IMR-90 (cell line): ENCODE measurements around the gene OBP2A. TPM values are rescaled to one million over a fixed set of nuclear protein-coding genes. Genes with fewer than 3 reads are reported as not detected.
A peak's percentile ranks its signal among the peaks of the same experiment; 100 is the strongest.

Experiments
- ATAC-seq: fragments of 200-7000 bp; cut with Tn5 transposase; 2 replicates; pipeline ENCODE4 v1.9.1; 2020; ENCODE audit warnings: low read depth, mild to moderate bottlenecking, moderate library complexity
- BruUV-seq: library from RNA; stranded (reverse); fragments of 400-500 nt; replicated peaks from 2 replicates; lab custom pipeline; 2021; lab: Mats Ljungman, UMichigan
- CTCF ChIA-PET: fragments of 300-600 bp; formaldehyde crosslinking; extraction: SDS; loops from one replicate; lab custom pipeline; 2021; ENCODE audit warnings: antibody characterized with exemption; lab: Yijun Ruan, JAX
- POLR2A ChIA-PET: fragments of 300-600 bp; sonication (Branson Sonifier 250); formaldehyde crosslinking; loops from one replicate; lab custom pipeline; 2022; ENCODE audit warnings: antibody characterized with exemption; ENCODE audit not compliant: unreplicated experiment; lab: Charles Lee
- DNase-seq: peaks from one replicate; pipeline ENCODE4 v3.0.0; 2013
- H2AFZ ChIP-seq: replicated peaks from 2 replicates; pipeline ENCODE3; 2013; ENCODE audit warnings: low read length, mild to moderate bottlenecking; ENCODE audit not compliant: poor library complexity
- H2AK5ac ChIP-seq: 2 replicates; pipeline ENCODE4 v1.6.1; 2013; ENCODE audit warnings: low read depth, low read length, inconsistent platforms
- H2AK9ac ChIP-seq: replicated peaks from 2 replicates; pipeline ENCODE3; 2013; ENCODE audit warnings: mild to moderate bottlenecking, low read depth, low read length, moderate library complexity; ENCODE audit not compliant: poor library complexity
- H2BK120ac ChIP-seq: 2 replicates; pipeline ENCODE4 v1.6.1; 2013; ENCODE audit warnings: low read depth, low read length, inconsistent platforms
- H2BK15ac ChIP-seq: 3 replicates; pipeline ENCODE4 v1.6.1; 2013; ENCODE audit warnings: low read depth, low read length, inconsistent platforms
- H2BK20ac ChIP-seq: 2 replicates; pipeline ENCODE4 v1.6.1; 2013; ENCODE audit warnings: low read depth, mild to moderate bottlenecking, inconsistent platforms, low read length, moderate library complexity
- H2BK5ac ChIP-seq: 2 replicates; pipeline ENCODE4 v1.6.1; 2013; ENCODE audit warnings: mild to moderate bottlenecking, low read depth, low read length, inconsistent platforms; ENCODE audit not compliant: poor library complexity, severe bottlenecking
- H3K14ac ChIP-seq: replicated peaks from 2 replicates; pipeline ENCODE4 v1.6.1; 2013; ENCODE audit warnings: low read depth, low read length, inconsistent platforms
- H3K18ac ChIP-seq: 2 replicates; pipeline ENCODE4 v1.6.1; 2013; ENCODE audit warnings: low read depth, low read length, control low read depth
- H3K23ac ChIP-seq: 2 replicates; pipeline ENCODE4 v1.6.1; 2013; ENCODE audit warnings: low read depth, low read length, inconsistent platforms
- H3K27ac ChIP-seq: 2 replicates; pipeline ENCODE4 v1.5.1; 2013; ENCODE audit warnings: mild to moderate bottlenecking, control low read depth, low read length; ENCODE audit not compliant: insufficient read depth
- H3K27me3 ChIP-seq: 2 replicates; pipeline ENCODE4 v1.6.1; 2013; ENCODE audit warnings: low read length; ENCODE audit not compliant: control insufficient read depth, insufficient read depth
- H3K36me3 ChIP-seq: 2 replicates; pipeline ENCODE4 v1.6.1; 2013; ENCODE audit warnings: low read length, mixed read lengths; ENCODE audit not compliant: control insufficient read depth, insufficient read depth
- H3K4ac ChIP-seq: 2 replicates; pipeline ENCODE4 v1.6.1; 2013; ENCODE audit warnings: low read depth, low read length, inconsistent platforms
- H3K4me1 ChIP-seq: 2 replicates; pipeline ENCODE4 v1.6.1; 2013; ENCODE audit warnings: low read length, mixed read lengths; ENCODE audit not compliant: control insufficient read depth, insufficient read depth
- H3K4me2 ChIP-seq: 2 replicates; pipeline ENCODE4 v1.6.1; 2013; ENCODE audit warnings: low read depth, mild to moderate bottlenecking, control low read depth, low read length, moderate library complexity
- H3K4me3 ChIP-seq: 2 replicates; pipeline ENCODE4 v1.5.1; 2013; ENCODE audit warnings: low read depth, mild to moderate bottlenecking, control low read depth, low read length, moderate library complexity; ENCODE audit not compliant: insufficient read depth
- H3K56ac ChIP-seq: 2 replicates; pipeline ENCODE4 v1.6.1; 2013; ENCODE audit warnings: low read length, inconsistent platforms; ENCODE audit not compliant: insufficient read depth; ENCODE audit errors: extremely low read depth
- H3K79me1 ChIP-seq, 2 experiments: 2 replicates each; pipeline ENCODE4 v1.6.1; 2013; ENCODE audit warnings: low read length in 2 of 2, inconsistent platforms in 1 of 2, low read depth in 1 of 2
- H3K9ac ChIP-seq: 2 replicates; pipeline ENCODE4 v1.6.1; 2013; ENCODE audit warnings: low read depth, low read length, control low read depth
- H3K9me1 ChIP-seq: 2 replicates; pipeline ENCODE4 v1.6.1; 2013; ENCODE audit warnings: low read length, inconsistent platforms; ENCODE audit not compliant: insufficient read depth
- H3K9me3 ChIP-seq: 2 replicates; pipeline ENCODE4 v1.6.1; 2013; ENCODE audit warnings: low read length; ENCODE audit not compliant: control insufficient read depth, insufficient read depth
- H4K20me1 ChIP-seq: 2 replicates; pipeline ENCODE4 v1.6.1; 2013; ENCODE audit warnings: low read length, inconsistent platforms; ENCODE audit not compliant: insufficient read depth
- H4K5ac ChIP-seq: 2 replicates; pipeline ENCODE4 v1.6.1; 2013; ENCODE audit warnings: mild to moderate bottlenecking, low read depth, low read length, control low read depth
- H4K8ac ChIP-seq, 2 experiments: 2 replicates each; pipeline ENCODE4 v1.6.1; 2013; ENCODE audit warnings: low read depth in 2 of 2, low read length in 2 of 2, control low read depth in 1 of 2, inconsistent platforms in 1 of 2
- H4K91ac ChIP-seq: 2 replicates; pipeline ENCODE4 v1.6.1; 2013; ENCODE audit warnings: low read depth, low read length, inconsistent platforms; ENCODE audit not compliant: insufficient read depth
- CEBPB ChIP-seq: IDR thresholded peaks from 2 replicates; pipeline ENCODE4 v1.6.1; 2012; ENCODE audit warnings: low read depth, low read length, improper control_type of control experiment
- RFX5 ChIP-seq: IDR thresholded peaks from 2 replicates; pipeline ENCODE4 v1.8.0; 2012; ENCODE audit warnings: low read depth, mild to moderate bottlenecking, low read length, moderate library complexity
- WGBS, 2 experiments: methylation state at CpG; one replicate each; pipeline versions ENCODE4 v1.1.5 to v1.1.7; 2013; ENCODE audit warnings: missing lambda C conversion rate in 2 of 2; ENCODE audit not compliant: insufficient read length in 1 of 2; ENCODE audit errors: extremely low coverage in 2 of 2; 5-methylcytosine and 5-hydroxymethylcytosine counted together
- dilution Hi-C: fragments of 300-500 bp; cut with HindIII; formaldehyde crosslinking; loops from one replicate; pipeline ENCODE4 v1.14.3; 2018; ENCODE audit warnings: low sequenced_read_pairs; ENCODE audit not compliant: unreplicated experiment
- in situ Hi-C: fragments of 300-500 bp; cut with MboI; formaldehyde crosslinking; loops from 3 replicates; pipeline ENCODE4 v1.14.3; 2019; ENCODE audit warnings: low sequenced_read_pairs, inconsistent platforms, mixed read lengths
- intact Hi-C: fragments of 100-400 bp; cut with micrococcal nuclease; formaldehyde crosslinking; loops from 2 replicates; pipeline ENCODE4 v1.10.0; 2022
- polyA plus RNA-seq, 3 experiments: library from polyadenylated mRNA; depleted of rRNA; stranded (reverse); fragments of >200 nt; gene quantifications; 2 replicates each; pipeline ENCODE4 v1.2.3, GENCODE V29; 2012; ENCODE audit warnings: low replicate concordance in 1 of 3
- total RNA-seq: library from RNA; depleted of rRNA; stranded (reverse); fragments of >200 nt; gene quantifications from 2 replicates; pipeline ENCODE4 v1.2.3, GENCODE V29; 2012

Gene OBP2A
- total and polyA plus RNA-seq, 2 of the 4 experiments (the other 2 are of a cell fraction): not detected

DNA sequence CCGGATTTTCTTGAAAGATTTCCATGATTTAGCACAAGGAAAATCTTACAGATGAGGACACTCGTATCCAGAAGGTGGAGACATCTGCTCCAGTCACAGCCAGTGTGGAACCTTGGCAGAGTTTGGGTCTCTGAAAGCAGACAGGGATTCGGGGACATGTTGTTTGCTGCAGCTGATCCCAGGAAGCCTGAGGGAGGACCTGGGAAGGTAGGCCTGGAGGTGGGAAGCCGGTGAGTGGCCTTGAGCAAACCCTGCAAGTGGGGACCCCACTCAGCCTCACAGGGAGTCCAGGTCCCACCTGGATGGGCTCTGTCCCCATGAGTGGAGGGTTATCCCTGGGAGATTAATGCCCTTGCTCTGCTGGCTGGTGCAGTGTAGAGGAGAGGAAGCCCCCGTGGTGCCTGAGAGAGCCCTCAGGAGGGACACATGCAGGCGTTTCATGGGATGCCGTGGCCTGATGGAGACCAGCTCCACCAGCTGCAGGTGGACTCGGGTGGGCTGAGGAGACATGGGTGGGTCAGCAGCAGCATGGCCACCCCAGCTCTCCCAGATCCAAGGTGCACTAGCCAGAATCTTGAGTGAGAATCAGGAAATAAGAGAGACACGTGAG lies 37.6 kb upstream of the OBP2A start:
- Histone ChIP-seq H3K56ac (no peak overlapping the region), H3K4me2 (no peak overlapping the region), H2BK5ac (no peak overlapping the region), H4K20me1 (peaks cover 16% of the 10 kb centered on the region), H4K91ac (no peak overlapping the region), H3K27me3 (peaks cover 2% of the 10 kb centered on the region; the same call in 1 of the 2 replicates), H3K9ac (no peak overlapping the region), H4K8ac (no peak overlapping the region), H2AK5ac (no peak overlapping the region), H3K9me1 (no peaks in the 10 kb centered on the region), H3K9me3 (no peaks in the 10 kb centered on the region), H3K14ac (no peak overlapping the region), H3K4ac (no peak overlapping the region), H2AFZ (peak overlapping the region; percentile 14), H3K18ac (no peak overlapping the region), H3K27ac (no peak overlapping the region), H2BK120ac (no peak overlapping the region), H2BK20ac (no peak overlapping the region), H2AK9ac (no peak overlapping the region), H3K4me1 (no peaks in the 10 kb centered on the region), H3K36me3 (peaks cover 17% of the 10 kb centered on the region), H3K23ac (no peak overlapping the region), H3K79me1 (peaks cover 0 to 13% of the 10 kb centered on the region in 2 experiments; a peak in 1 of 4 replicates), H4K5ac (no peak overlapping the region), H3K4me3 (no peak overlapping the region), H2BK15ac (no peak overlapping the region)
- no peak for ATAC-seq
- intact Hi-C loops: no loop called here
- dilution Hi-C loops: no loop called here
- in situ Hi-C loops: no loop called here
- no peak for TF ChIP-seq RFX5
- TF ChIP-seq CEBPB: no peak
- DNase-seq: no peak
- 56% methylated on average over 4 of the region's 9 CpGs; no CpG with 5 or more reads in 1 of the 2 experiments for WGBS, 2 experiments
- BruUV-seq: no TSS peak
- CTCF ChIA-PET: no interaction called here
- POLR2A ChIA-PET: no interaction called here
